Endothelial cell of umbilical vein (primary cell): ENCODE results near the gene ATXN7. TPM values are rescaled to one million over a fixed set of nuclear protein-coding genes. Genes with fewer than 3 reads are reported as not detected.

Experiments used
- BruUV-seq: library from RNA; stranded (reverse); fragments of 400-500 nt; replicated peaks from 2 replicates; lab custom pipeline; 2021; lab: Mats Ljungman, UMichigan
- CTCF ChIA-PET: fragments of 300-600, 350-600 bp; sonication (Branson Sonifier 250); formaldehyde crosslinking; loops from one replicate; lab custom pipeline; 2021; ENCODE audit warnings: antibody characterized with exemption, inconsistent platforms; lab: Charles Lee
- POLR2A ChIA-PET: fragments of 300-600, 350-600 bp; sonication (Branson Sonifier 250); formaldehyde crosslinking; loops from one replicate; lab custom pipeline; 2021; ENCODE audit warnings: antibody characterized with exemption, inconsistent platforms; lab: Charles Lee
- DNase-seq: peaks from one replicate; pipeline ENCODE4 v3.0.0-alpha.2; 2011; ENCODE audit warnings: low read depth, low spot score
- FAIRE-seq: peaks from 2 replicates; lab custom pipeline; 2011; peaks lifted over from hg19 to GRCh38; lab: Jason Lieb, UNC
- H2AFZ ChIP-seq: 2 replicates; pipeline ENCODE4 v1.6.0; 2012; ENCODE audit warnings: low read depth, low read length, control low read depth, inconsistent platforms
- H3K27ac ChIP-seq: 2 replicates; pipeline ENCODE4 v1.5.1; 2011; ENCODE audit warnings: low read depth, mild to moderate bottlenecking, control low read depth, low read length, moderate library complexity; ENCODE audit not compliant: insufficient read depth
- H3K27me3 ChIP-seq, 2 experiments: 2 replicates each; pipeline versions ENCODE4 v1.6.0 to v1.6.1; 2011; ENCODE audit warnings: low read length in 2 of 2, mixed read lengths in 1 of 2; ENCODE audit not compliant: control insufficient read depth in 2 of 2, insufficient read depth in 2 of 2
- H3K36me3 ChIP-seq, 2 experiments: 2 replicates in 1 of 2; 3 replicates in 1 of 2; pipeline ENCODE4 v1.5.1; 2011; ENCODE audit warnings: low read length in 2 of 2, mild to moderate bottlenecking in 1 of 2, moderate library complexity in 1 of 2; ENCODE audit not compliant: control insufficient read depth in 2 of 2, insufficient read depth in 2 of 2; ENCODE audit errors: extremely low read depth in 1 of 2
- H3K4me1 ChIP-seq: 3 replicates; pipeline ENCODE4 v1.5.1; 2011; ENCODE audit warnings: mild to moderate bottlenecking, low read length; ENCODE audit not compliant: control insufficient read depth, insufficient read depth; ENCODE audit errors: extremely low read depth
- H3K4me2 ChIP-seq: 2 replicates; pipeline ENCODE4 v1.6.1; 2011; ENCODE audit warnings: low read length, control low read depth, mixed read lengths; ENCODE audit not compliant: insufficient read depth
- H3K4me3 ChIP-seq, 3 experiments: fragments of 200-600 bp in 1 of 3; sonication (generic), shearing (Covaris generic) in 1 of 3; replicated peaks in 1 of 3; 2 replicates each; pipeline ENCODE4 v1.5.1; 2011 to 2016; ENCODE audit warnings: control low read depth in 3 of 3, low read length in 3 of 3, mild to moderate bottlenecking in 2 of 3, inconsistent platforms in 1 of 3, low read depth in 1 of 3, moderate library complexity in 1 of 3; ENCODE audit not compliant: insufficient read depth in 1 of 3
- H3K79me2 ChIP-seq: 2 replicates; pipeline ENCODE4 v1.6.0; 2012; ENCODE audit warnings: low read length, inconsistent platforms; ENCODE audit not compliant: control insufficient read depth, insufficient read depth
- H3K9ac ChIP-seq: replicated peaks from 2 replicates; pipeline ENCODE3; 2011; ENCODE audit warnings: low read length, control low read depth; ENCODE audit not compliant: insufficient read depth; ENCODE audit errors: extremely low read depth
- H3K9me1 ChIP-seq: replicated peaks from 3 replicates; pipeline ENCODE4 v1.6.0; 2011; ENCODE audit warnings: mild to moderate bottlenecking, low read length; ENCODE audit not compliant: control insufficient read depth, insufficient read depth; ENCODE audit errors: extremely low read depth
- H3K9me3 ChIP-seq: replicated peaks from 2 replicates; pipeline ENCODE4 v1.5.1; 2012; ENCODE audit warnings: low read length, inconsistent platforms; ENCODE audit not compliant: control insufficient read depth, insufficient read depth
- H4K20me1 ChIP-seq: replicated peaks from 2 replicates; pipeline ENCODE3; 2011; ENCODE audit warnings: mild to moderate bottlenecking, low read length; ENCODE audit not compliant: control insufficient read depth, insufficient read depth; ENCODE audit errors: extremely low read depth
- CTCF ChIP-seq, 2 donors: IDR thresholded peaks; 1 replicate in 1 of 2; 2 replicates in 1 of 2; pipeline ENCODE4 v1.5.1; 2011; ENCODE audit warnings: low read length in 2 of 2, mild to moderate bottlenecking in 2 of 2, moderate library complexity in 2 of 2, control low read depth in 1 of 2, inconsistent platforms in 1 of 2, low read depth in 1 of 2; ENCODE audit not compliant: insufficient read depth in 1 of 2; ENCODE audit errors: extremely low read depth in 1 of 2
- EZH2 ChIP-seq: IDR thresholded peaks from 2 replicates; pipeline ENCODE4 v1.6.1; 2012; ENCODE audit warnings: borderline replicate concordance, low read depth, mild to moderate bottlenecking, moderate library complexity, low read length, inconsistent platforms; ENCODE audit not compliant: severe bottlenecking
- FOS ChIP-seq: IDR thresholded peaks from 2 replicates; pipeline ENCODE4 v1.6.1; 2011; ENCODE audit warnings: mild to moderate bottlenecking, low read length, moderate library complexity, borderline replicate concordance; ENCODE audit not compliant: insufficient read depth
- GATA2 ChIP-seq: IDR thresholded peaks from 2 replicates; pipeline ENCODE4 v1.7.0; 2011; ENCODE audit warnings: low read depth, mild to moderate bottlenecking, moderate library complexity, mixed read lengths, low read length; ENCODE audit not compliant: insufficient read length, insufficient read depth
- JUN ChIP-seq: IDR thresholded peaks from 2 replicates; pipeline ENCODE4 v1.6.1; 2011; ENCODE audit warnings: borderline replicate concordance, low read depth; ENCODE audit not compliant: insufficient read length, insufficient read depth
- MAX ChIP-seq: IDR thresholded peaks from 2 replicates; pipeline ENCODE4 v1.6.1; 2011; ENCODE audit not compliant: insufficient read depth, insufficient read length
- MYC ChIP-seq: IDR thresholded peaks from one replicate; pipeline ENCODE4 v1.6.1; 2011; ENCODE audit warnings: mild to moderate bottlenecking, low read depth, low read length
- POLR2A ChIP-seq: IDR thresholded peaks from 2 replicates; pipeline ENCODE4 v1.6.1; 2012; ENCODE audit warnings: low read depth, mild to moderate bottlenecking, control low read depth, low read length
- POLR2AphosphoS5 ChIP-seq: IDR thresholded peaks from 2 replicates; pipeline ENCODE4 v1.6.1; 2012; ENCODE audit warnings: low read depth, mild to moderate bottlenecking, control low read depth, low read length, moderate library complexity; ENCODE audit not compliant: insufficient read depth
- dilution Hi-C: fragments of 300-500 bp; cut with MboI; formaldehyde crosslinking; loops from one replicate; pipeline ENCODE4 v1.15.0; 2019; ENCODE audit warnings: low sequenced_read_pairs; ENCODE audit not compliant: extremely low pct_ligation_motif_present
- intact Hi-C: fragments of 100-400 bp; cut with micrococcal nuclease; formaldehyde crosslinking; loops from one replicate; pipeline ENCODE4 v1.10.0; 2022
- polyA plus RNA-seq, 4 experiments: library from polyadenylated mRNA; depleted of rRNA in 3 of 4; stranded (reverse) in 3 of 4; unstranded in 1 of 4; fragments of >200 nt; gene quantifications; 2 replicates each; pipeline versions ENCODE4 v1.2.1 to v1.2.3, GENCODE V29; 2011 to 2012; ENCODE audit warnings: missing spikeins in 1 of 4
- total RNA-seq: library from RNA; stranded (reverse); gene quantifications from 2 replicates; pipeline ENCODE4 v1.2.3, GENCODE V29; 2021

Gene ATXN7
- total and polyA plus RNA-seq, 2 donors (not counting 3 experiments of a cell fraction or from before 2014, with no cell fraction given) = 21.2 to 34.7 TPM

GRCh38 chr3:63918321-63918720 lies 54.7 kb downstream of the ATXN7 start:
- dilution Hi-C loops (no loop called here), intact Hi-C loops (no loop called here)
- FAIRE-seq (no peak), DNase-seq (no peak)
- peaks cover 5 to 7% of the 10 kb centered on the region in 2 experiments for H3K36me3 ChIP-seq
- H3K4me3 ChIP-seq = no peak overlapping the region
- no peak overlapping the region for H2AFZ ChIP-seq
- ChIA-PET CTCF (no interaction called here), POLR2A (no interaction called here)
- H3K4me2 ChIP-seq = no peak overlapping the region
- peaks cover 7% of the 10 kb centered on the region for H3K4me1 ChIP-seq
- H4K20me1 ChIP-seq = no peaks in the 10 kb centered on the region
- no peaks in the 10 kb centered on the region for H3K9me1 ChIP-seq
- no peak overlapping the region for H3K27ac ChIP-seq
- no peak overlapping the region for H3K9ac ChIP-seq
- no peaks in the 10 kb centered on the region for H3K9me3 ChIP-seq
- TF ChIP-seq FOS (no peak), MYC (no peak), CTCF (IDR thresholded peaks at IDR 0.05; ENCODE audit: extremely low read depth in 1 of 2, insufficient read depth in 1 of 2, low read depth in 1 of 2, low read length in 2 of 2) (no peak), POLR2AphosphoS5 (no peak), POLR2A (no peak), MAX (no peak), GATA2 (no peak), EZH2 (no peak), JUN (no peak)
- peaks cover 32% of the 10 kb centered on the region for H3K79me2 ChIP-seq
- H3K27me3 ChIP-seq = no peaks in the 10 kb centered on the region
- no TSS peak for BruUV-seq
